ENCODE data around the gene INSR.
"Not testable (repeated sequence)": the region's sequence is repeated elsewhere in the genome, so short reads cannot be mapped to it uniquely, and the experiment has no call there.

INSR gene

GRCh38 chr19:7293762-7294557 is at the start of gene INSR:
Gene INSR (minus strand): TSS chr19:7294414. CDS start chr19:7293891, 523 bp downstream.
- DNase-seq (ENCODE audit: low read depth), result peak; percentile 28

- DNase-seq (ENCODE audit: low read depth), result no peak
These were observed 47.9 kb upstream of the INSR start for GRCh38 chr19:7342143-7342542.

GRCh38 chr19:7340959-7341837 is 47.0 kb upstream of the INSR start:
- DNase-seq (ENCODE audit: low read depth), result peak; percentile 76

DNA sequence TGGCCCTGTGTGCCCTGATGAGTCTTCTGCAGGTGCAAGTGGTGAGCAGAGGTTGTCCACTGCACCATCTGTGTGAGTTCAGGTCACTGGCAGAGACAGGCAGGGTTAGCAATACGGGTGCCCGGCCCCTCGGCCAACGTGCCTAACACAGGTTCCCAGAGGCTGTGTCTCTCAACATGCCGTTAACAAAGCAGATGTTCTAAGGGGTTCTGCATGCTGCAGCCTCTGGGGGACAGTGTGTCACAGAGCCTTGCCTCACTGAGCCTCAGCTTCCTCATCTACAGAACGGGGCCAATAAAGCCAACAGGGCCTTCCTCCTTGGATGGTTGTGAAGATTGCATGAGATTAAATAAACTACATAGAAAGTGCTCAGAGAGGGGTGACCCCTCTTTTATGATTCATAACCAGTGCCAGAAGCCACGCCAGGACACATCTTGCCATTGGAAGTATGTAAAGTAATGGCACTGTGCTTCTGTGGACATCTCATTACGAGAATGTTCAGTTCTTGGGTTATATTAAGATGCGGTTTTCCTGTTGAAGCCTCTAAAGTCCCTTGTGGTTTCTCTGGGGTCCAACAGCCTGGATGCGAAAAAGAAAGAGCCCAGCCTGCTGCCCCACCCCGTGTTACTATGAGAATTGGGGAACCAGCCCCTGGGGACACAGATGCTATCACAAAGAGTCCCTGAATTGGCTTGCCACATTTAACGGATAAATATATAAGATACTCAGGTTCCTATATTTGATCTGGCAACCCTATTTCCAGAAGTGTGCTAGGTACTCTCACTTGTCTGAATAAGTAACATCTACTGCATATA is 43.4 kb upstream of the INSR start:
- no peak for DNase-seq (ENCODE audit: low read depth)

DNA sequence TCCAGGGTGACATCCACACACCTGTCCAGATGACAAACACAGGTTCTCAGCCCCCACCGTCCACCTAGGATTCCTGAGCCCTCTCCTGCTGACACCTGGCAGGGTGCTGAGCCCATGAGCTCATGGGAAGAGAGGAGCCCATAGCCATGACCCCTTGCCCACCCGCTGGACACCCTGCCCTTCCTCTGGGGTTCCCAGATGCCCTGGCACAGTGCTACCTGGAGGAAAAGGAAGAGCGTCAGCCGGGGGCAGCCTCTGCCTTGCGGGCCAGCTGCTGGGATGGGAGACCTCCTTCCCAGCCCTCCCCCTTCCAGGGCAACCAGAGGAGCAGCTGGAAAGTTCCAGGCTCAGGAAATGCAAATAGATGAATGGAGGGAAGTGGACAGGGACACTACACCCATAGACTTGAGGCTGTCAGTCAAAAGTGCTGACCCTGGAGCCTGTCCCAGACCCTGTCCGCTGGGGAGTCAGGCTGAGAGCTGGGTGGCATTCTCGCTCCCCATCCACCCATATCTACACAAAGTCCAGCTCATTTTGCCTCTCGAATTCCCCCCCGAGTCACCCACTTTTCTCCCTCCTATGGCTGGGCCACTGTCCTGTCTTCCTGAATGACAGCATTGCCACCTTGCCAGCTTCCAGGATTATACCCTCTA is 42.2 kb upstream of the INSR start:
- no peak for DNase-seq (ENCODE audit: low read depth)

DNA sequence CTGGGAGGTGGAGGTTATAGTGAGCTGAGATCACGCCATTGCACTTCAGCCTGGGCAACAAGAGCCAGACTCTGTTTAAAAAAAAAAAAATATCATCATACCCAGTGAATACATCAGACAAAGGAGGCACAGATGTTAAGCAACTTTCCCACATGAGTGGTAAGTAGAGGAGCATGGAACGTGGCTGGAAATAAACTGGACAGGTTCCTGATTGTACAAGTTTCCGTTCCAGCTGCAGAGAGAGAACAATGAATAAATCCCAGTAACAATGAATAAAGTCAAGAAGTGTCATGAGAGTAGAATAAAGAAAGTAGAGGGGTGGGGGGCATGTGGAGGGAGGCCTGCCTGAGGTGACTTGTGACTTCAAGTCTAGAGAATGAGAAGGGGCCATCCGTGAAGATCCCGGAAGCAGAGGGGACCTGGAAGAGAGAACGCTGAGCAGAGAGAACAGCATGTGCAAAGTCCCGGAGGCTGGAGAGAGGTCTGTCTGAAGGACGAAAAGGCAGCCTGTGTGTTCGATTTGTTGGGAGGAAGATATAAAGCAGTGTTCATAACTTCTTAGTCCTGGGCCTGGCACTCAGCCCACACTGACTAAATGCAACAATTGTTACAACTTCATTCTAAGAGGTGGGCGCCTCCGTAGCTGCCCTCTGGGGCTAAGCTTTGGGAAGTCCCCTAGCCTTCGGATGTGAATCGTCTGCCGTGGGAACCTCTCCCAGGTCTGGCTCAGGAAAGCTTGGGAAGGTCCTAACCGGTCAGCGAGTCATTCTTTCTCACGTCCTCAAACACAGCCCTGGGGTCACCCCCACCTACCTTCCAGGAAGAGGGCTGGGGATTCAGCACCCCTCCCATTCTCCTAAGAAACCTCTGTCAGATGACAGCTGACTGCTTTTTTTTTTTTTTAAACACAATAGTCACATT is 39.2 kb upstream of the INSR start:
- DNase-seq (ENCODE audit: low read depth), result no peak

- no peak for DNase-seq (ENCODE audit: low read depth)
These were observed 37.2 kb upstream of the INSR start for GRCh38 chr19:7331446-7331845.

DNA sequence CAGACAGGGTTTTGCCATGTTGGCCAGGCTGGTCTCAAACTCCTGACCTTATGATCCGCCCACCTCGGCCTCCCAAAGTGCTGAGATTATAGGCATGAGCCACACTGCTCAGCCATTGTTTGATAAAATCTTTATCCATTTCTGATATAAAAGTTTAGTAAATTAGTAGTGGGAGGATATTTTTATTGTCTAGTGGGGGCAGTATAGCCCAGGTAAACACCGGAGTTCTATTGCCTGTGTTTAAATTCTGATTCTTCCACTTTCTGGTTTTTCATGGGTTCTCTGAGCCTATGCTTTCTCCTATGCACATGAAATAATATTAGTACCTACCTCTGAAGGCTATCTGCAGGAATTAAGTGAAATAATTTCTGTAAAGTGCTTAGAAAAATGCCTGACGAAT is 34.4 kb upstream of the INSR start:
- DNase-seq (ENCODE audit: low read depth), result no peak

DNA sequence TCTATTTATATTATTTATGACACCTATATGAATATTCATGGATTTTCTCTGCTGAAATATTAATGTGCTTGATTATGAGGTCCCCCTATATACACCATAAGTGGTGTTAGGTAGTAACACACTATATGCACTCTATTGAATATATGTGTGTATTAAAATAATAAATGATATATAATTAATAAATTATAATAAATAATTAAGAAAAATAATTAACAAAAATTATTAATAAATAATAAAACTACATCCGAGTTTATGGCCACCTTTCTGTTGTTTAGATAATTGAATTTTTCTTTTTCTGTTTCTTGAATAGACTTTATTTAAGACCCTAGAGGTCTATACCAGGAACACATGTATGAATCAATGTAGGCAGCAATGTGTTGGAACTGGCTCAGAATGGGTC is 33.6 kb upstream of the INSR start:
- DNase-seq (ENCODE audit: low read depth), result no peak

DNA sequence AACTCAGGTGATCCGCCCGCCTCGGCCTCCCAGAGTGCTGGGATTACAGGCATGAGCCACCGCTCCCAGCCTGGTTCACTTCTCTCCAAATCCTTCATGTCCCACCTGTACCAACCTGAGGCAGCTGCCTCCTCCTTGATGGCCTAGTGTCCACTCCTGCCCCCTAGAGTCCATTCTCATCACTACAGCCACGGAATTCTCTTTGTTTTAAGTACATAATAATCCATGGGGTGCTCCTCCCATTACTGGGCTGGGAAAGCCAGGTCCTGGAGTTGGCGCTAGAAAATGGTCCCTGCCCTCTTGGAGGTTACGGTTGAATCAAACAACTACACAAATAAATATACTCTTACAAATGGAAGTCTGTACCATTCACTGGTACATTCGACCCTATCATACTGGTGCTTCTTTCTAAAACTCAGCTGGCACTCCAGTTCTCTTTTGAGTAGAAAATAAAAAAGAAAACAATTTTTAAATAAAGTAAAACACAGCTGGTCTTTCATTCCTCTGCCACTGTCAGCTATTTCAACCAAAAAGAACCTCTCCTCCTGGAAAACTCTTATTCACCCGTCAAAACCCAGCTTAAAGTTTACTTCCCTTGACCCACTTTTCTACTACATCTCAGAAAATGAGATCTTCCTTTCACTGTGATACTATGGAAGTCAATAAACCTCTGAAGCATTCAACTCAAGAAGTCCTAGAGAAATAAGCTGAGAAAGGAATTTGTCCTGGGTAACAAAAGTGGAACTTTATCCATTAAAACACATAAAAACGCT is 32.1 kb upstream of the INSR start:
- no peak for DNase-seq (ENCODE audit: low read depth)

GRCh38 chr19:7318176-7318575 is 24.0 kb upstream of the INSR start:
- no peak for DNase-seq (ENCODE audit: low read depth)

GRCh38 chr19:7312816-7313215 is 18.6 kb upstream of the INSR start:
- no peak for DNase-seq (ENCODE audit: low read depth)

- no peak for DNase-seq (ENCODE audit: low read depth)
These were observed 17.7 kb upstream of the INSR start for GRCh38 chr19:7311911-7312310.

GRCh38 chr19:7308327-7308726 is 14.1 kb upstream of the INSR start:
- DNase-seq (ENCODE audit: low read depth), result not testable (repeated sequence)

DNA sequence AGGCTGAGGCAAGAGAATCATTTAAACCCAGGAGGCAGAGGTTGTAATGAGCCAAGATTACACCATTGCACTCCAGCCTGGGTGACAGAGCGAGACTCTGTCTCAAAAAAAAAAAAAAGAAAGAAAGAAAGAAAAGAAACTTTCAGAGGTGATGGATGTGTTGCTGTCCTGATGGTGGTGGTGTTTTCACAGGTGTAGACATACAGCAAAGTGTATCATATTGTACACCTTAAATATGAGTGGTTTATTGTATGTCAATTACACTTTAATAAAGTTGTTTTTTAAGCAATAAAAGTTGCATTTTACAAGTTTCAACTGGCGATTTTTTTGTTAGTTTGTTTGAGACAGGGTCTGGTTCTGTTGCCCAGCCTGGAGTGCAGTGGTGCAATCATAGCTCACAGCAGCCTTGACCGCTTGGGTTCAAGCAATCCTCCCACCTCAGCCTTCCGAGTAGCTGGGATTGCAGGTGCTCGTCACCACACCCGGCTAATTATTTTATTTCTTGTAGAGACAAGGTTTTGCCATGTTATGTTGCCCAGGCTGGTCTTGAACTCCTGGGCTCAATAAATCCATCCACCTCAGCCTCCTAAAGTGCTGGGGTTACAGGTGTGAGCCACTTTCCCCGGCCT is 13.5 kb upstream of the INSR start:
- no peak for DNase-seq (ENCODE audit: low read depth)

GRCh38 chr19:7304200-7304599 is 10.0 kb upstream of the INSR start:
- no peak for DNase-seq (ENCODE audit: low read depth)

DNA sequence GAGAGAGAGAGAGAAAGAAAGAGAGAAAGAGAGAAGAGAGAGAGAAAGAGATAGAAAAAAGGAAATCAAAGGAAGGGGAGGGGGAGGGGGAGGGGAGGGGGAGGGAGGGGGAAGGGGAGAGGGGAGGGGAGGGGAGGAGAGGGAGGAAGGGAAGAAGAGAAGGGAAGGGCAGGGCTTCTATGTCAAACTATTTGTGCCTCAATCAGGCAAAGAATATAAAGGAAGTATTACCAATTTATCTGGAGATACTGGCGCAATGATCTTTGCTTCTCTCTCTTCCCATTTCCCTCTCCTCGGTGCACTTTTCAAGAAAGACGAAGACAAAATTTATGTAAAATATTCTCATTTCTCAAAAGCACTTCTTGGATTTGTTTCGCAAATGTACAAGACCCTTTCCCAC is 9.3 kb upstream of the INSR start:
- no peak for DNase-seq (ENCODE audit: low read depth)

- DNase-seq (ENCODE audit: low read depth), result no peak
These were observed 7.3 kb upstream of the INSR start for GRCh38 chr19:7301525-7301924.

DNA sequence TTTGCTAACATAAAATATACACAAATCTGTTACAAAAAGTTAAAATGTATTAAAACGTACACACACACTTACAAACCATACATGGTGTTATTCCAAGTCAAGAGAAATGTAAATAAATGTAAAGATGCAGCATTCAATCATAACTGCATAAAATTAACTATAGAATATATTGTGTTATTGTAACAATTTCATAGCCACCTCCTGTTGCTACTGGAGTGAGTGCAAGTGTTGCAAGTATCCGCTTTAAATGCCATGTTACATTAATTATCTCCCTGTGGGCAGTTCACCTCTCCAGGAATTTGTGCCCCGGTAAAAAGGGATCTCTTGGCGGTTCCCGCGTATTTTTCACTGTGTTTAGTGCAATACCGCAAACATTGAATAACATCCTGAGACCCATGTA is 3.5 kb upstream of the INSR start:
- DNase-seq (ENCODE audit: low read depth), result no peak

Measured in activated T-helper 9 cell treated with anti-CD3 and anti-CD28 coated beads, Interleukin-2, amount 50 U/mL, for 16 hours (primary cell).